GM21619 (cell line): ENCODE measurements around the gene SF3B4.
"Not testable (repeated sequence)": the region's sequence is repeated elsewhere in the genome, so short reads cannot be mapped to it uniquely, and the experiment has no call there.

Experiments
- ATAC-seq: cut with Tn5 transposase; IDR thresholded peaks from one replicate; pipeline ENCODE4 v1.9.1; 2021; ENCODE audit not compliant: unreplicated experiment

The SF3B4 gene

DNA sequence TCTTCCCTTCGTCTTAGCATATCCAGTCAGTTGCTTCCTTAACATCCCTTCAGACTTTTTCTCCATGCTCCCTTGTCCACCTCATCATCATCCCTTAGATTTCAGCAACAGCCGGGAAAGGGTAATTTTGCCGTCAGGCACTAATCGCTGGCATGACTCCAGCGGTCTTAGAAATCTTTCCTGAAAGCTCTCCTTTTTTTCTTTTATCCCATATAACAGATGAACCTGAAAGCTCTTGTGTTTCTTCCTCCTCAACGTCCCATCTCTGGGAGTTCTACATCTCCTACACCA lies 38.7 kb downstream of the SF3B4 start:
- ATAC-seq = no peak

DNA sequence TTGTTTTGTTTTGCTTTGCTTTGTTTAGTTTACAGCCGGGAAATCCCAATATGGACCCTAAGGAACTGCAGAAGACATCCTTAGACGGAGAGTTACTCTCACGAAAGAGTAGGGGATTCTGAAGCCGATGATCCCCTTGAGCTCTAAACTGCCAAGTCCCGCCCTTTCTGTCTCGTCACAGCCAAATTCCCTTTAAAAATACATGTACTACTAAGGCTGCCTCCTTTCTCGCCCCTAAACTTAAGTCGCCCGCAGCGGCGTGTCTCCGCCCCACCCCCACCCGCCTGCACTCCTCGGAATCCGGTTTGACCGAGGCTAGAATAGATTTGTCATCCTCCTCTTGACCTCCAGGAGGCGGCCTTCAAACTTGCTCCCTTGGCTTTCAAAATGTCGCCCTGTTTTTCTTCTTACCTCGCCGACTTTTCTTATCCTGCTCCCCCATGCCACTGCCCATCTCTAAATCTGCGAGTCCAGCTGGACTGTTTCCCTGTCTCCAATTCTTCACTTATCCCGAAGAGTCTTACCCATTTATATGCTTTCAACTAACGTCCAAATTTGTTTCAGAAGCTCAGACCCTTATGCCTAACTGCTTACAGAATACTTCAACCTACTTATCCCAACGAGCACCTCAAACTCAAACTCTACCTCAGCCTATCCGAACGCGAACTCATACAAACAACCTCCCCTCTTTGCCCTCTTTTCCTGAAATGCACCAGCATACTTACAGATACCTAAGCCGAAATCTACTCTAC lies 39.2 kb downstream of the SF3B4 start:
- ATAC-seq = peak; percentile 26

DNA sequence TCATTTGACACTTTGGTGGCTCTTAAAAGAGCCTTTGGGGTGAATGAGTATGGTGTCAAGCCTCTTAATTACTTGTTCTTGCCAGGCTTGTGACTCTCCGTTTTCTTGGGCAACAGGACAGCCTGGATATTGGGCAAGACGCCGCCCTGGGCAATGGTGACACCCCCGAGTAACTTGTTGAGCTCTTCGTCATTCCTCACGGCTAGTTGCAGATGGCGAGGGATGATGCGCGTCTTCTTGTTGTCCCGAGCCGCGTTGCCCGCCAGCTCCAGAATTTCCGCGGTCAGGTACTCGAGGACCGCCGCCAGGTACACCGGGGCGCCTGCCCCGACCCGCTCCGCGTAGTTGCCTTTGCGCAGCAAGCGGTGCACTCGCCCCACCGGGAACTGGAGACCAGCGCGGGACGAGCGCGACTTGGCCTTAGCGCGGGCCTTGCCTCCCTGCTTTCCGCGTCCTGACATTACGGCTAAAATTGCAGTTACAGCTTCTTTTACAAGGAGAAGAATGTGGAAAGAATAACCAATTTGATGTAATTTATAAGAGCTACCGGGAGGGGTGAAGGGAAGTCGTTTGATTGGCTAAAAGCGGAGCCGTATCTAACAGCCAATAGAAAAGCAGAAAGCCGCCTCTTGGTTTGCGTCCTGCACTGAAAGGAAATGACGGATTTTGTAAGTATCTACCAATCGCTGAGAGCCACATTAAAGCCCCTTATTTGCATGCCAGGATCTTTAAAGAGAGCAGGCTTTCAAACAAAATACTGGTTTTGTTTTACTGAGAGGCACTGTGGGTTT lies 40.0 kb downstream of the SF3B4 start:
- peak; percentile 44 for ATAC-seq

DNA sequence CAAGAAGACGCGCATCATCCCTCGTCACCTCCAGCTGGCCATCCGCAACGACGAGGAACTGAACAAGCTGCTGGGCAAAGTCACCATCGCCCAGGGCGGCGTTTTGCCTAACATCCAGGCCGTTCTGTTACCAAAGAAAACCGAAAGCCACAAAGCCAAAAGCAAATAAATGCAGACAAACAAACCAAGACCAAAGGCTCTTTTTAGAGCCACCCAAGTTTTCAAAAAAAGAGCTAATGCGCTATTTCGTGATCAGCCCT lies 40.5 kb downstream of the SF3B4 start:
- not testable (repeated sequence) for ATAC-seq

DNA sequence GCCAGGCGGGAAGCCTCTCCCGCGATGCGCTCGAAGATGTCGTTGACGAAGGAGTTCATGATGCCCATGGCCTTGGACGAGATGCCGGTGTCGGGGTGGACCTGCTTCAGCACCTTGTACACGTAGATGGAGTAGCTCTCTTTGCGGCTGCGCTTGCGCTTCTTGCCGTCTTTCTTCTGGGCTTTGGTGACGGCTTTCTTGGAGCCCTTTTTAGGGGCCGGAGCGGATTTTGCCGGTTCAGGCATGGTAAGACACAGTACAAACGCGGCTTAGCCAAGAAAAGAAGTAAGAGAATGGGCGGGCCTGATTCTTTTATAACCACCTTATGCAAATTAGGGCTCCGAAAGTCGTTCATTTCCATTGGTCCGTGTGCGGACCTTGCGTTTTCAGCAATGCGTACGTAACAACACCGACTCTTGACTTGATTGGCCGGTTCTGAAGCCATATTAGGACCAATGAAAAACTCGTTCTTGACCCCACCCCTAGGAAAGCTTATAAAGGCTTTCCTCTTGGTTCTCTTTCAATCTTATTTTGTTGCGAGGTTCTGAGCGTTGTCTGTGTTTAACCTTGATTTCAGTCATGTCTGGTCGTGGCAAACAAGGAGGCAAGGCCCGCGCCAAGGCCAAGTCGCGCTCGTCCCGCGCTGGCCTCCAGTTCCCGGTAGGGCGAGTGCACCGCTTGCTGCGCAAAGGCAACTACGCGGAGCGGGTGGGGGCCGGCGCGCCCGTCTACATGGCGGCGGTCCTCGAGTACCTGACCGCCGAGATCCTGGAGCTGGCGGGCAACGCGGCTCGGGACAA lies 41.0 kb downstream of the SF3B4 start:
- peak; percentile 51 for ATAC-seq

DNA sequence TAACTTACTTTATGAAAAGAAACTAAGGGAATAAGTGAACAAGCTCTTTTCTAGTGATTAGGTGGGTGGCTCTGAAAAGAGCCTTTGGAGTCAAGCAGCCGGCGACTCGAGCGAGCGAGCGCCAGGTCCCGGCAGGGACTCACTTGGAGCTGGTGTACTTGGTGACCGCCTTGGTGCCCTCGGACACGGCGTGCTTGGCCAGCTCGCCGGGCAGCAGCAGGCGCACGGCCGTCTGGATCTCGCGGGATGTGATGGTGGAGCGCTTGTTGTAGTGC lies 41.5 kb downstream of the SF3B4 start:
- not testable (repeated sequence) for ATAC-seq

DNA sequence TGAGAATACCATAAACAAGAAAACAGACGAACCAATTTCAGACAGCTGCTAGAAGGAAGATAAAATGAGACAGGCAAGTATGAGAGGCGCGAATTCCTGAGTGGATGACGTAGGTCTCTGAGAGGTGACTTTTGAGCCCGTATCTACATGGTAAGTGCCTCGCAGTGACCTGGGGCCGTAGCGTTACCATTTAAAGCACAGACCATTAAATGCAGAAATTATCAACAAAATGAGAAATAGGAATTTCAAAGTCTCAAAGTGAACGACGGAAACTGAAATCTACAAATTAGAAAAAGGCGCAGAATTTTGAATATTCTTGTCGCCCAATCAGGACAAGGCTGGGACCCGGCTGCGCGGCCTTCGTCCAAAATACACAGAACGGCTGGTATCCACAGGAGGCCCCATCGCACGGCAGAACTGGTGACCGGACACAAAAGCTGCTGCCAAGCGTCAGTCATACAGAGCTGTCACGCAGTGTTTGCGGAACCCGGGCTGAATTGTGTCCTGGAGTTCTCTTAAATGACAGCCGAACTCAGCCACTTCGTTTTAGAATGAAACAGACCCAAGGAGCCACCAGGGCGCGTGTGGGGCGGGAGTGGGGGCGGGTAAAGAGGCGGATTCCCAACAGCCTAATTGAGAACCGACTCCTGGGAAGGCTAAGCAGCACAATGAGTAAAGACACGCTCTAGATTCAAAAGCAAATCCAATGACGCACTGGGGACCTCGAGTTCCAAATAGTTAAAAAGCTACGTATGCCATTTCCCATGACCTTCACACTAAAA lies 42.1 kb downstream of the SF3B4 start:
- no peak for ATAC-seq

DNA sequence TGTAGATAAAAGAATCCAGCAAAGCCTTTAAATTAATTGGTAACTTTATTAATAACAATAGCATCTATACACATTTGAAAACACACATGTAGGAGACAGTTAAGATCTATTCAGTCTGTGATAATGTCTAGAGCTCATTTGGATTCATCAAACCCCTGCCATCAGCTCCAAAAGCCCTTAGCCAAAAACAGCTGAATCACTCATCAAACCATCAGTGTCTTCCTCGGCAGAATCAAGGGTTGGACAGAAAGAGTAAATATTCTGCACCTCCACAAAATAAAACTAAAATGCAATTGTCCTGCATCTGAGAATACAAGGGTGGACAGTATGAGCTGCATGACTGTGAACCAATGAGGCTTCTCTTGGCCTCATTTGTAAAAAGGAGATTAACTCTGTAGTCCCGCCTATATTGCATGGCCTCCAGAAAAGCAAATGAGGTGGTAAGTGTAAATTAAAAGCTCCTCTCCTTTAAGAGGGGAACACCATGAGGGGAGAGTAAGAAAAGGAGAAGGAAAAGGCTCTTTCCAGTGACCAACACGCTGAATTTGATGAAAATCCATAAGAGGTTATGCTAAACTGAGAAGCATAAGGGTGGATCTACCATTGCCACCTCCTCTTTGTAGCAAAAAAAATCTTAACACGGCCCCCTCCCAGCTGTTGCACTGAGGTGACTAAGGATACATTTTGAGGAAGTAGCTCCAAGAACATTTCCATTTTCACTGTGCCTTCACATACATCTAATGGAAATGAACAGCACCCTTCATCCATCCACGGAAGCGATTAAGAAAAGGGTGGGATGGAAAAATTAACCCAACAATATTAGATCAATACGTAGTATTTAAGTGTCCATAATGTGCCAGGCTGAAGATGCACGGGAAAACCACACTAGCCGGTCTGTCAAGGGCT lies 42.9 kb downstream of the SF3B4 start:
- ATAC-seq = no peak

DNA sequence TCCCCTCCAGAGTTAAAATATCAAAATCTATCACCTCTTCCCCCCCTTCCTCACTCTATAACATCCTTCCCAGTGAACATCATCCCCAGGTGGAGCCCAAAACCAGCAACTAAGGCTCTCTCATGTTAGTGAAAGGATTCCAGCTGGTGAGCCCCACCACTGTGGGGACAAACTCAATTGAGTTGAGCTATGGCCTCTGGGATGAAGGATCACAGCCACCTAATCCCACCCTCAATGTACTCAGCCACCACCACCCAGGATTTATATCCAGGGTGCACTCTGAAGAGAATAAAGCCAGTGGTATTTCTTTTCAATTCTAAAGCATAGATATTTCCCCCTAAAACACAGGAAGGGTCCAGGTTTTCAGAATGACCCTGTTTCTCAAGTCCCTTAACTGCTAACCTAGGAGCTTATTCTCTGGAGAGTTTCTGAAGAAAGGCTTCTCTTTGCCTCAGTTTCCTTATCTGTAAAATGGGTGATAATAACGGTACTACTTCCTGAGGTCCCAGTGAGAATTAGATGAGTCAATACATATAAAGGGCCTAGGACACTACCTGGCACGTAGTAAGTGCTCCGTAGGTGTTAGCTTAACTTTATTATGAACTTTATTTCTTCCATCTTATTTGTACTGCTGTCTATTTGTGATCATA lies 43.9 kb downstream of the SF3B4 start:
- ATAC-seq = no peak

DNA sequence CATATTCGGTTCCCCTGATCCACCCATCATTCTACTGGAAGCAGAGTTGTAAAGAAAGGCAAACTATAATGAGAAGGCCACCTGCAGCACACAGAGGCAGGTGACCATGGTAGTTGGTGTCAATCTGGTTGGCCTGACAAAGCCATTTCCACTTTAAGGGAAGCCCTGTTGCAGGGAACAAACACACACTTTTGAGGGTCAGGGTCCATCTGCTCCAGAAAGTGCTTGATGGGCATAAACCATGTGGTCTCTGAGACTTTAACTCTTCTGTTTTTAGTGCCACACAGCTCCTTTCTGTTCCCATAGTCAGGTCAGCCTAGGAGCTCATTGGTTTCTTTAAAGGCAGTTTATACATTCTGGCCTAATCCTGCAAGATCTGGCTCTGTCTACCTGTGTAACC lies 45.7 kb downstream of the SF3B4 start:
- no peak for ATAC-seq

DNA sequence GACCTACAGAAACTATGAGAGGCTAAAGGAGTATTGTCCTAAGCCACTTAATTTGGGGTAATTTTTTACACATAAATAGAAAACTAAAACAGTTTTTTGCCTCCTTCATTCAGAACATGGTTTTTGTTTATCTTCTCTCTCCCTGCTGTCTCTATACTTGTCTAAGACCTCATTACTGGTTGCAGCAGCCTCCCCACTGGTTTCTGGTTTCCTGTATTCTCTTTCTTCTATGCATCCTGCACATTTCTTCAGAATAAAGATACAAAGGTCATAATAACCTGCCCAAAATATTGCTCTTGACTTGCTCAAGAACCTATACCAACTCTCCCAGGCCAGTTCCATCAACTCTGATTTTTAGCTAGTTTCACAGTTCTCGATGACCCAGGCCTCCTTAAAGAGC lies 48.0 kb downstream of the SF3B4 start:
- ATAC-seq = no peak

DNA sequence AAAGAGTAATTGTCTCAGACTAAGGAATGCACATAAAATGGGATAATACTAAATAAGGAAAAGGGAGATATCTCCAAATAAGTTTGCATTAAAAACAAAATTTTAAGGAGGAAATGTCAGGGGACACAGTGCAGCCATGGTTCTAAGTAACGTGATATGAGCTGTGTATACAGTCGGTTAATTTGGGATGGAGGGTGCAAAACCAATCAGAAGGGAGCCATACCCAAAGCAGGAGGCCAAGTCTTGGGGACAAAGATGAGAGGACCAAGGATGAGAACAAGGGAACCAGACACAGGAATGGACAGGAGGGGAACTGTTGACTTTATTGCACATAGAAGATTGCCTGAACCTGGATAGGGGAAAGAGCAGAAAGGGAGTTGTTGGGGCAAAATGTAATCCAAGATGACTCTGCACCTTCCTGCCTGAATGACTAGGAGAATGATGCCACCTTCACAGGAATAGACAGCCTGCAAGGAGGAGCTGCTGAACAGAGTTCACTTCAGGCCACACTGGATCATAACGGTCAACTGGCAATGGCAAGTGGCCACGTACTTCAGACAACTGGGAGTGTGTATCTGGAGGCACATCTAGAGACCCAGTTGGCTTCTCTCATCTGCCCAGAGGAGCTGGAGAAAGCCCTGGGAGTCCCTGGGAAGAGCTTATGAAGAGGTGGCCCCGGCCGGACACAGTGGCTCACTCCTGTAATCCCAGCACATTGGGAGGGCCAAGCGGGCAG lies 50.2 kb downstream of the SF3B4 start:
- ATAC-seq = no peak
